Measurements from ENCODE around the gene METRNL. TPM values are rescaled to one million over a fixed set of nuclear protein-coding genes. Genes with fewer than 3 reads are reported as not detected.

METRNL gene
- total RNA-seq, 1 donor from 2014 or later: 76.2 TPM

GRCh38 chr17:83082909-83083367 is 3.5 kb downstream of the METRNL start:
- Mint-ChIP-seq H3K9me3 (no peaks in the 10 kb centered on the region), H3K27me3 (peaks cover 16% of the 10 kb centered on the region), H3K4me1 (ENCODE audit: unreplicated experiment) (peaks cover 40% of the 10 kb centered on the region), H3K27ac (peak overlapping the region; percentile 97), H3K4me3 (peak overlapping the region; percentile 89), H3K36me3 (peaks cover 22% of the 10 kb centered on the region)
- no peak for DNase-seq (ENCODE audit: extremely low spot score, unreplicated experiment)
- TF ChIP-seq, protein P1, sequence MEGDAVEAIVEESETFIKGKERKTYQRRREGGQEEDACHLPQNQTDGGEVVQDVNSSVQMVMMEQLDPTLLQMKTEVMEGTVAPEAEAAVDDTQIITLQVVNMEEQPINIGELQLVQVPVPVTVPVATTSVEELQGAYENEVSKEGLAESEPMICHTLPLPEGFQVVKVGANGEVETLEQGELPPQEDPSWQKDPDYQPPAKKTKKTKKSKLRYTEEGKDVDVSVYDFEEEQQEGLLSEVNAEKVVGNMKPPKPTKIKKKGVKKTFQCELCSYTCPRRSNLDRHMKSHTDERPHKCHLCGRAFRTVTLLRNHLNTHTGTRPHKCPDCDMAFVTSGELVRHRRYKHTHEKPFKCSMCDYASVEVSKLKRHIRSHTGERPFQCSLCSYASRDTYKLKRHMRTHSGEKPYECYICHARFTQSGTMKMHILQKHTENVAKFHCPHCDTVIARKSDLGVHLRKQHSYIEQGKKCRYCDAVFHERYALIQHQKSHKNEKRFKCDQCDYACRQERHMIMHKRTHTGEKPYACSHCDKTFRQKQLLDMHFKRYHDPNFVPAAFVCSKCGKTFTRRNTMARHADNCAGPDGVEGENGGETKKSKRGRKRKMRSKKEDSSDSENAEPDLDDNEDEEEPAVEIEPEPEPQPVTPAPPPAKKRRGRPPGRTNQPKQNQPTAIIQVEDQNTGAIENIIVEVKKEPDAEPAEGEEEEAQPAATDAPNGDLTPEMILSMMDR (conservative IDR thresholded peaks at IDR 0.05): no peak

DNA sequence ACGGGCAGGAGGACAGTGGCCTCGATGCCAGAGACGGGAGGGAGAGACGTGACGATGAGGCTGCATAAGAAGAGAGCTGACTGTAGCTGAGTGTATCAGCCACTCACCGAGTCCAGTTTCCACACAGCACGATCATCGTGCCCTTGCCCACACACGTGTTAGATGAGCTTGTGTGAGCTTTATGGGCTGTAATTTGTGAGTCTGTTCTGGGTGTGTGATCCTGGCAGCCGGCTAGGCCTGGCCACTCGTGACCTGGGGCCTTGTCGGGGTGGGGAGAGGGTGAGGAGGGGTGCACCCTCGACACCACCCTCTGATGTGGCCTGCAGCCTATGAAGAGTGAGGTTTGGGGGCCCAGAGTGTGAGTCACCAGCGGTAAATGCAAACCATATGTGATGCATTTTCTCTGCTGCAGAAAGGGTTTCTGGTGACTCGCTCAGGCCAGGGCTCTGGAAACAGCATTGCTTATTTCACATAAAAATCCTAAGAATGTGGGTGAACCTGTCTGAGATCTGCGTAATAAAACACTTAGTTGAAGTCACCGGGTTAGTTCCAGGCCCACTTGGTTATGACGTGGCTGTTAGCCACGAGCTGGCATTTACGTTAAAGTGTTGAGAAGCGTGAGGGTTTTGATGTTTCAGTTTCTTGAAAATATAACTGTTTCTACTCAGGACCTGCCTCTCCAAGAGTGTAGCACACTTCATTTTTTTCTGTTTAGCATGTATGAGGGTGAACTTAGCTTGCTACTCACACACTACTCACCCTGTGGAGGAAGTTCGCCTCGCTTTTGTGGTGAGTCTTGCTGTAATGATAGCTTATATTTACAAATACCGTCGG is 4.2 kb downstream of the METRNL start:
- Mint-ChIP-seq H3K36me3 (peaks cover 22% of the 10 kb centered on the region), H3K9me3 (no peaks in the 10 kb centered on the region), H3K4me1 (ENCODE audit: unreplicated experiment) (peaks cover 40% of the 10 kb centered on the region), H3K27ac (peak overlapping the region; percentile 97), H3K4me3 (peak overlapping the region; percentile 89), H3K27me3 (peaks cover 12% of the 10 kb centered on the region)
- TF ChIP-seq, protein P1 (conservative IDR thresholded peaks at IDR 0.05): no peak
- DNase-seq (ENCODE audit: extremely low spot score, unreplicated experiment): no peak

DNA sequence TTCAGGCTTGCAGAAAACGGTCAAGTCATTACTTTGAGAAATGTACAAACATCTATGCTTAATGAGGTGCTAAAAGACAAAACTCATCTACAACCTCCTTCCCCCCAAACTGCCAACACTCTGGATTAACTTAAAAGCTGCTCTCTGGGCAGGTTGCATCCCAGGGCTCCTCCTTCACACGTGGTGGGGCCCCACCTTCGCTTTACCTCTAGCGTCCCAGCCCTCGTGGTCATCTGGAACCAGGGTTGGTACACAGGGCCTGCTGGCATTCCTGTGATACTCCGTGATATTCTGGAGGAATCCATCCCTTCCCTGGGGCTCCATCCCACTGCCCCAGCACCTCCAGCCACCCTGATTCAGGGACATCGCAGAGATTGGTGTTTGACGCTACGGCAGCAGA is 4.8 kb downstream of the METRNL start:
- Mint-ChIP-seq H3K27me3 (peaks cover 13% of the 10 kb centered on the region), H3K36me3 (peaks cover 24% of the 10 kb centered on the region), H3K27ac (peak overlapping the region; percentile 97), H3K4me1 (ENCODE audit: unreplicated experiment) (peaks cover 42% of the 10 kb centered on the region), H3K9me3 (no peaks in the 10 kb centered on the region), H3K4me3 (peak overlapping the region; percentile 89)
- TF ChIP-seq, protein P1 (conservative IDR thresholded peaks at IDR 0.05): no peak
- no peak for DNase-seq (ENCODE audit: extremely low spot score, unreplicated experiment)

DNA sequence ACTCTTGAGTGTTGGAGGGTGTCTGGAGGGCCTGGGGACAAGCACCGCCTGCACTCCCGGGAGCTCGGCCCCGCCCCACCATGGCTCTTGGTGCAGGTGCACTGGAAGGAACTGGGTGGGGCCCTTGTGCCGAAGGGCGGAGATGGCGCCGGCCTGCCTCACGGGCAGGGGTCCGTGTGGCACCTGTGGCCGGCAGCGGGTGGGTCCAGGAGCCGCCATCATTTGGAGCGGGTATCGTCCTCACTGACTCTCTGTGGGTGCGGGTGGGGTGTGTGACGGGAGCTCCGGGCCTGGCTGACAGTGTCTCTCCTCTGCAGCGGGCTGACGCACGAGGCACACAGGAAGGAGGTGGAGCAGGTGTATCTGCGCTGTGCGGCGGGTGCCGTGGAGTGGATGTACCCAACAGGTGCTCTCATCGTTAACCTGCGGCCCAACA is 5.2 kb downstream of the METRNL start:
- peaks cover 14% of the 10 kb centered on the region for H3K27me3 Mint-ChIP-seq
- DNase-seq (ENCODE audit: extremely low spot score, unreplicated experiment): no peak
- peaks cover 46% of the 10 kb centered on the region for H3K4me1 Mint-ChIP-seq (ENCODE audit: unreplicated experiment)
- H3K9me3 Mint-ChIP-seq: no peaks in the 10 kb centered on the region
- TF ChIP-seq, protein P1 (conservative IDR thresholded peaks at IDR 0.05): no peak
- peaks cover 27% of the 10 kb centered on the region for H3K36me3 Mint-ChIP-seq
- H3K27ac Mint-ChIP-seq: peak overlapping the region; percentile 97
- H3K4me3 Mint-ChIP-seq: peak overlapping the region; percentile 89

DNA sequence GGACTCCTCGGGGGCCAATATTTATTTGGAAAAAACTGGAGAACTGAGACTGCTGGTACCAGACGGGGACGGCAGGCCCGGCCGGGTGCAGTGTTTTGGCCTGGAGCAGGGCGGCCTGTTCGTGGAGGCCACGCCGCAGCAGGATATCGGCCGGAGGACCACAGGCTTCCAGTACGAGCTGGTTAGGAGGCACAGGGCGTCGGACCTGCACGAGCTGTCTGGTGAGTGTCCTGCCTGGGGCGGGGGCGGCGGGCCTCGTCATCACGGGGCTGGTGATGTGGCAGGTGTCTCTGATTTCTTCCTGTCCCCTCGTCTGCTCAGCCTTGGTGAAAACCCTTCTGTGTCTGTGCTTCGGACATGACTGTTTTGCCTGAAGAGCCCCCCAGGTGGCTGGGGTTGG is 5.7 kb downstream of the METRNL start:
- H3K4me1 Mint-ChIP-seq (ENCODE audit: unreplicated experiment): peaks cover 48% of the 10 kb centered on the region
- H3K27ac Mint-ChIP-seq: peak overlapping the region; percentile 97
- H3K4me3 Mint-ChIP-seq: peak overlapping the region; percentile 89
- H3K27me3 Mint-ChIP-seq: peaks cover 14% of the 10 kb centered on the region
- peaks cover 27% of the 10 kb centered on the region for H3K36me3 Mint-ChIP-seq
- no peak for DNase-seq (ENCODE audit: extremely low spot score, unreplicated experiment)
- H3K9me3 Mint-ChIP-seq: no peaks in the 10 kb centered on the region
- TF ChIP-seq, protein P1 (conservative IDR thresholded peaks at IDR 0.05): no peak
